GM12801 (cell line): ENCODE data around the gene CTXN1.

Source experiments
- CTCF ChIP-seq: IDR thresholded peaks from one replicate; pipeline ENCODE4 v1.5.1; 2011; ENCODE audit warnings: control low read depth; ENCODE audit not compliant: insufficient read length; ENCODE audit errors: extremely low read depth

The CTXN1 gene

GRCh38 chr19:7926021-7926726 is at the start of gene CTXN1:
Gene CTXN1, minus strand, starts transcription at chr19:7926135. Its CDS starts 597 bp downstream, at chr19:7925538.
- no peak for TF ChIP-seq CTCF

DNA sequence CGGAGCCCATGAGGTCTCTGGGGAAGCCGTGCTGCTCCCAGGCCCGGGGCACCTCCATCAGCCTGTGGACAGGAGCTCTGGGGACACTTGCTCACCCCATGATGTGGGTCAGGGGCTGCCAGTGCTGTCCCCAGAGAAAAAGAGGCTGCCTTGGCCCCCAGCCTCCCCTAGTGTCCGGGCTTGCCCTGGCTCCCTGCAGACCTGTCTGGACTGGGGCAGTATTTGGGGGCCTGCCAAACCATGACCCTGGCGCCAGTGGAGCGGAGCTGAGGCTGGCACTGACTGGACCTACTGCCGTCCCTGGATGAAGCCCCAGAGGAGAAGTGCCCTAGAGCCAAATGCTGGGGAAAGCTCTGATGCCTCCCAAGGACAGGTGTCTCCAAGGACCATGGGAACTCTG is 49.1 kb upstream of the CTXN1 start:
- TF ChIP-seq CTCF: no peak

DNA sequence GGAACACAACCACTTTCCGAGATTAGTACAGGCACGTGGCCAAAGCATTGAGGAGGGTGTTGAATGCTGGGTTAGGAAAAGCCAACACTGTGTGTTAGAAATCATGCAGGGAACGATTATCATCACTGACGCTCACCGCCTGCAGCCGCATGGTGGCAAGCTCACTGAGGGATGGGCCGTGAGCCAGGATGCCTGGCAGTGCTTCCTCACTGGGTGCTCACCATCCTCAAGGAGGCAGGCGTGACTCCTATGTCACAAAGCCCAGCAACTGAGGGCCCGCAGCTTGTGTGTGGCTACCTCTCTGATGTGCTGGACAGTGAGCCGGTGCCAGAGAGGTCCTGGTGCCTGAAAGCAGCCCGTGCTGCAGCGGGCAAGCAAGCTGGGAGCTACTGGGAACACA is 47.9 kb upstream of the CTXN1 start:
- no peak for TF ChIP-seq CTCF

- no peak for TF ChIP-seq CTCF
These were observed 45.9 kb upstream of the CTXN1 start for GRCh38 chr19:7971553-7972520.

GRCh38 chr19:7970716-7971448 is 44.9 kb upstream of the CTXN1 start:
- TF ChIP-seq CTCF: no peak

GRCh38 chr19:7969555-7969939 is 43.6 kb upstream of the CTXN1 start:
- TF ChIP-seq CTCF: no peak
